GM19023 (cell line): ENCODE results near the gene DOCK2.
A peak's percentile ranks its signal among the peaks of the same experiment; 100 is the strongest.

Experiments used
- ATAC-seq: cut with Tn5 transposase; IDR thresholded peaks from one replicate; pipeline ENCODE4 v1.9.1; 2021; ENCODE audit warnings: mild to moderate bottlenecking, moderate library complexity; ENCODE audit not compliant: unreplicated experiment

DOCK2 gene

DNA sequence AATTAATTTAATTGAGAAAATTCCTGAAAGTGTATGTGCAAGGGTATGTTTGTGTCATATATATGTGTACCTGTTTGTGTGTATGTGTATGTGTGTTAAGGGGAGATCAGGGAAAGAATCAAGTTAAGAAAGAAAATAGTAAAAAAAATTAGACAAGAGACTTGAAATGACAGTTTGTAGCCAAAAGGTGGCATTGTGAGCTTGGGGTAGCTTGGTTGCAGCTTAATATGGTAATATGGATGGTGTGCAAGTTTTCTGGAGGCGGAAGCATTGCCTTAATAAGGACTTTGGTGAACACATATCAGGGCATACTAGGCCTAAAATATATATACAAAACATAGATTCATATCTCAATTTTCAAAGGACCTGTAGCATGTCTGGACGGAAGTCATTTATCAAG is 213.3 kb downstream of the DOCK2 start:
- ATAC-seq, result no peak

- no peak for ATAC-seq
Observed at GRCh38 chr5:169851321-169851850, 214.3 kb downstream of the DOCK2 start.

DNA sequence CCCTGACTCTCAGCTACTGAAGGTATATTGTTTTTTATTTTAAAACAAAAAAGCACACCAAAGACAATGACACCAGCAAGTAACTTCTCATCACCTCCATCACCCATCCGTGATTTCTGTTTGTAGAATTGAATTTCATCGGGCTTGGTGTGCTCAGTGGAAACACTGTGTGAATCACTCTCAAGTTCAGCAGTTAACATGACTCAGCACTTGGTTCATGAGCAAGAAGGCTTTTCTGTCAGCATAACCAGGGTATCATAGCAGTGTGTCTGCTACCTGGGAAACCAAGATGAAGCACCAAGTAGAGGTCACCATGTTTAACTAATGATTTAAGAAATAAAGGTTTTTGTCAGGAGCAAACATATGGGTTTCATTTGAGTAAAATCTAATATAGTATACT is 219.5 kb downstream of the DOCK2 start:
- ATAC-seq, result no peak

- no peak for ATAC-seq
Observed at GRCh38 chr5:169860585-169860984, 223.5 kb downstream of the DOCK2 start.

DNA sequence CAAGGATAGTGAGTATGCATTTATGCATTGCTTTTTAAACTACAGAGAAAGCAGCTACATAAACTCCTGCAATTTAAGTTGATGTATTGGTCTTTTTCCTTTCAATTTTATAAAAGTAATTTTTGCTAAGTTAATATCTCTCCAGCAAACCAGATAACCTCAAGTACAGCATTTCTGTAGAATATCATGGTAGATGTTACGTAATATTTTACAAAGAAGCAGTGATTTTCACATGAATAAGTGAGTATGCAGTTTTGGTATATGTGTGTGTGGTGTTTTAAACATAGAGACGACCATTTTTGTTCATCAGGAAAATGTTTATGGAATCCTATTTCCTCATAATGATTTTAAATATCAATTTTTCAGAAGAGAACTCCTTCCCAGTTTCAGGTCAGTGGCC is 224.4 kb downstream of the DOCK2 start:
- no peak for ATAC-seq

- no peak for ATAC-seq
Observed at GRCh38 chr5:169861934-169862333, 224.9 kb downstream of the DOCK2 start.

DNA sequence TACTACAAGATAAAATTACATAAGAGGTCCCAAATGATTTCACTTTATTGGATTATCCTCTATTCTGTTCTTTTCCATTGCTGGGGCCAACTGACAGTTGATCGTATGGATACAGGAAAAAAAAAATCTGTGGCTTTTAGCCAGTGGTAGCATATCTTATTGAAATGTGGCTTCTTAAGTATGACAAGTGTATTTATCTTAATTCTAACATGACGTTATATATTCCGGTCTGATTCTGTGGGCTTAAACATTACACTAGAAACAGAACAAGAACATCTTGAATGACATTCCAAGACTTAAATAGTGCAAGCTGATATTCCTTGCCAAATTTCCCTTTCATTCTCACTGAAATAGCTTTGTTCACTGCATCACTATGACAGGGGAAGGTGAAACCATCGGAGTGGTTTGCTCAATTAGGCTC is 225.3 kb downstream of the DOCK2 start:
- ATAC-seq, result no peak

- ATAC-seq, result no peak
Observed at GRCh38 chr5:169864483-169864882, 227.4 kb downstream of the DOCK2 start.

GRCh38 chr5:169867347-169867746 is 230.3 kb downstream of the DOCK2 start:
- no peak for ATAC-seq

- ATAC-seq, result no peak
Observed at GRCh38 chr5:169869066-169869465, 232.0 kb downstream of the DOCK2 start.

- ATAC-seq, result no peak
Observed at GRCh38 chr5:169870211-169870610, 233.1 kb downstream of the DOCK2 start.

DNA sequence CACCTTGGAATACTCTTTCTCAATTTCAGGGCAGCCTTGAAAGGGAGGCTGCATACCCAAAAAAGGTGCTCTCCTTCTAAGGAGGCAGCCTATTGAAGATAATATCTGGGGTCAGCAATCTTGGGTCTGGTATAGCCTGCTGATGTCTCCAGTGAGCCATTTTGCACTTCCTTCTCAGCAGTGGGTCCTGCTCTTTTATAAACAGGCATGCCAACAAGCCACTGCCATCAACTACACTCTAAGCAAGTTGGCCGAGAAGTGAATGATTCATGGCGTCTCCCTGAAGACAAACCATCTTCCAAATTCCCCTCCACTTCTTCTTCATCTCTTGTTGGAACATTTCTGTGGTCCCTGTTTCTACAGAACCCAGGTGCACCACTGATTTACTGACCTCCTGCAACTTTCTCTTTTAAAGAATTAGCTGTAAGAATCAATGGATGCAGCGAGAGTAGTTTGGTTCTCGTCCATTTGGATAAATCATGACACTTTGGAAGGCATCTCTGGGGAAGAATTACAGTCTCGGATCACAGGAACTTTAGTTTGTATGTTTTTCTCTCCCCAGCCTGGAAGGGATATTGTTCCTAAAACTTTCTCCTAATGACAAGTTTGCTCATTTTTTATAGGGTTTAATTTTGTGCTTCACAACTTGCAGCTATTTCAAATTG is 234.9 kb downstream of the DOCK2 start:
- ATAC-seq, result no peak

GRCh38 chr5:169873642-169874041 is 236.6 kb downstream of the DOCK2 start:
- ATAC-seq, result no peak

- no peak for ATAC-seq
Observed at GRCh38 chr5:169874621-169875020, 237.5 kb downstream of the DOCK2 start.

GRCh38 chr5:169875091-169875728 is 238.1 kb downstream of the DOCK2 start:
- ATAC-seq, result no peak

DNA sequence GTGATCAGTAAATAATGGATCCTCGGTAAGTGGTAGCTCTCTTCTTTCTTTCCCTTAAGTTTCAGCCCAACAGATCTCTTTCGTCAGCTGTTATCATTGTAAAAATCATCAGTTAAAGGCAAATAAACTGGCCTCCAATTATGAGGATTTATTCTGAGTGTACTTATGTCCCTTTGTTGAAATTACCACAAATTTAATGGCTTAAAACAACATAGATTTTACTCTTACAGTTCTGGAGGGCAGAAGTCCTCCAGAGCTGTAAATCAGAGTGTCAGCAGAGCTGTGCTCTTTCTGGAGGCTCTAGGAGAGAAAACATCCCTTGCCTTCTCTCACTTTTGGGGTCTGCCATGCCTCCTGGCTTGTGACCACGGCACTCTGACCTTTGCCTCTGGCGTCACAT is 238.7 kb downstream of the DOCK2 start:
- ATAC-seq, result no peak

DNA sequence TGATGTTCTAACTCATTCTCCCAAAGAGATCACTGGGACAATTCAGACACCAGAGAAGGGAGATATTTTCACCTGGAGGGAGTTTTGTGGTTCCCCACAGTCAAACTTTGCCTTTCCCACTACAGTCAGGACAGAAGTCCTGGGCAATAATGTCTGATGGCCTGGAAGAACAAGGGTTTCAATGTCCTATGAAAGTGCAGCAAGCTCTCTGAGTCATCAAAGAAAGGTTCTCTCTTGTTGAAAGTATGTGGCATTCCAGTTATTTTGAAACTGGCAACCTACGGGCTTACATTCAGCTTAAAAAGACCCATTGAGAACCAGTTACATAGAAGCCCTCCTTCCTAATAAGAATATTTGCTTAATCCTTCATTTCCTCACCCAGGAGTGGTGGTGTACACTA is 239.3 kb downstream of the DOCK2 start:
- no peak for ATAC-seq

- ATAC-seq, result peak; percentile 59
Observed at GRCh38 chr5:169880012-169880663, 243.1 kb downstream of the DOCK2 start.

- ATAC-seq, result no peak
Observed at GRCh38 chr5:169880785-169881184, 243.7 kb downstream of the DOCK2 start.

DNA sequence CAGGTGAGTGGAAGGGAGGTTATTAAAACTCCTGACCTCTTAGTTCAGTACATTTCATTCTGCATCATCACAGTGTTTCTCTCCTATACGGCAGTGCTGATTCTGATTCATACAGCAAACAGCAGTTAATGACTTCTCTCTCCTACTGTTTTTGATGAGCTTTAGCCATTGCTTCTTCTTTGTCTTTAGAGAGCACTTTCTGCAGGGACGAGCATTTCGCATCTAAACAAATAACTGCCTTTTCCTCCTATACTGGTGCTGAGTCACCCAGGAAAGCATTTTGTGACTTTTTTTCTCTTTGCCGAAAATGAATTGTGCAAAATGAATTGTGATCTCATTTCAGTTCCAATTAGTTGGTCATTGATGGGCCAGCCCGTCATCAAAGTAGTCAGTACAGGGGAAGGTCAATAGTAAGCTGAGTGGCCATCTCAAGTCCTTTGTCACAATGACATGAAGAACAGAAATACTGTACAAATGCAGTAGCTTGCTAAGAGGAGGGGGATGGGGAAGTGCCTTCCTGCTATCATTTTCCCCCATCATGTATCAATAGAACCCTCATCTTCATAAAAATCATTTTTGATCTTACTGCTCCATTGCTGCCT is 244.7 kb downstream of the DOCK2 start:
- no peak for ATAC-seq

DNA sequence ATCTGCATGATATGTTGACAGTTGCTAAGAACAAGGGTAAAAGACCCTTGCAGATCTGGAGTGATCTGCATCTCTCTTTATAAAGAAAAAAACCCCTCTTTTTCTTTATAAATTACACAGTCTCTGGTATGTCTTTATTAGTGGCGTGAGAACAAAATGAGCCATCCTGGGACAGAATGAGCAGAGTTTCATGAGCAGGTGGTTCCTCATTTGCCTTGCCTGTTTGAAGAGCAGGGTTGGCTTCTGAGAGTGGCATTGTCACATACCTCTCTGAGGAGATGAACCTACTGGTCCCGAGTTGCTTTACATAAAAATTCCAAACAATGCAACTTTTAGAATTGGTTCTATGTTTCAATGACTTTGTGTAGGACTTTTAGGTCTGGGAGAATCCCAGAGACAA is 249.0 kb downstream of the DOCK2 start:
- ATAC-seq, result no peak

- no peak for ATAC-seq
Observed at GRCh38 chr5:169886677-169887076, 249.6 kb downstream of the DOCK2 start.
